RWPE1 (cell line): Measurements from ENCODE around the gene MED12L.

Experiments
- CTCF ChIA-PET: fragments of 350-600 bp; sonication (Branson Sonifier 250); formaldehyde crosslinking; extraction: SDS; loops from one replicate; lab custom pipeline; 2021; lab: Yijun Ruan, JAX
- POLR2A ChIA-PET: fragments of 400-600 bp; formaldehyde crosslinking; extraction: SDS; loops from one replicate; lab custom pipeline; 2020; ENCODE audit warnings: antibody characterized with exemption; ENCODE audit not compliant: low non-redundant PET; lab: Yijun Ruan, JAX
- DNase-seq: peaks from one replicate; pipeline ENCODE4 v3.0.0; 2012; ENCODE audit warnings: low spot score
- H3K27ac ChIP-seq: fragments of 450-650 bp; 2 replicates; pipeline ENCODE4 v1.5.1; 2017
- TF ChIP-seq, protein P1 (sequence below): fragments of 450-650 bp; conservative IDR thresholded peaks from 2 replicates; pipeline ENCODE4 v1.5.1; 2017; ENCODE audit warnings: low read depth, mild to moderate bottlenecking

MED12L gene

DNA sequence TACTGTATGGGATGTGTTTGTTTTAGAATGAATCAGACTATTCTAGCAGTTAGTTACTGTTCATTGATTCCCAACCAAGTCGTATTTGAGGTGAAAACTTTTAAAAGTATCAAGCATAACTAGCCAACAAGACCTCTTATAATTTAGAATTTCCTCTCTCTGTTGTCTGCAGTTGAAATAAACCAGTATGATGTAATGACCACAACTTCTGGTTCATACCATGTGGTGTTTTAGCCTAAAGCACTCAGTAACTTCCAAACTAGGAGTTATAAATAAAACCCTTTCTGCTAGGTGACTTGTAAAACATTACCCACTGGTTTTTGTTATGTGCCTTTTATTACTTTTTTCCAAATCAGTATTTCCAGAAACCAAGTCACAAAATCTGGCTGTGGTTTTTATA lies 318.9 kb downstream of the MED12L start:
- no peak for DNase-seq
- CTCF ChIA-PET: no interaction called here
- H3K27ac ChIP-seq: no peak overlapping the region
- TF ChIP-seq, protein P1, sequence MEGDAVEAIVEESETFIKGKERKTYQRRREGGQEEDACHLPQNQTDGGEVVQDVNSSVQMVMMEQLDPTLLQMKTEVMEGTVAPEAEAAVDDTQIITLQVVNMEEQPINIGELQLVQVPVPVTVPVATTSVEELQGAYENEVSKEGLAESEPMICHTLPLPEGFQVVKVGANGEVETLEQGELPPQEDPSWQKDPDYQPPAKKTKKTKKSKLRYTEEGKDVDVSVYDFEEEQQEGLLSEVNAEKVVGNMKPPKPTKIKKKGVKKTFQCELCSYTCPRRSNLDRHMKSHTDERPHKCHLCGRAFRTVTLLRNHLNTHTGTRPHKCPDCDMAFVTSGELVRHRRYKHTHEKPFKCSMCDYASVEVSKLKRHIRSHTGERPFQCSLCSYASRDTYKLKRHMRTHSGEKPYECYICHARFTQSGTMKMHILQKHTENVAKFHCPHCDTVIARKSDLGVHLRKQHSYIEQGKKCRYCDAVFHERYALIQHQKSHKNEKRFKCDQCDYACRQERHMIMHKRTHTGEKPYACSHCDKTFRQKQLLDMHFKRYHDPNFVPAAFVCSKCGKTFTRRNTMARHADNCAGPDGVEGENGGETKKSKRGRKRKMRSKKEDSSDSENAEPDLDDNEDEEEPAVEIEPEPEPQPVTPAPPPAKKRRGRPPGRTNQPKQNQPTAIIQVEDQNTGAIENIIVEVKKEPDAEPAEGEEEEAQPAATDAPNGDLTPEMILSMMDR: no peak
- POLR2A ChIA-PET: no interaction called here

DNA sequence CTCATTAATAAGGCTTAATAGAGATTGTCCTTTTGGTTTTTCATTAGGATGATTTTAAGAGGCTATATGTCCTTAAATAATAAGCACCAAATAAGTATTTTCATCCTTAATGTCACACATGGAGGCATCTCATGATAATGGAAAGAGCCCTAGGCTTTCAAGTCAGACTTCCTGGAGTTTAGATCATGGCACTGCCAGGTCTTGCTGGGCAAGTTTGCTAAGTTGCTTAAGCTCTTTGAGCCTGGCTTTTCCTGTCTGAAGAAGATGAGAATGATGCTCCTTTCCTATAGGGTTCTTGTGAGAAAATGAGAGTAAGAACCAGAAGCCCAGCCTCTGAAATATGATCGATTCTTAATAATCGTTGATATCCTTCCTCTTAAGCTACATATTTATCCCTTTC lies 322.5 kb downstream of the MED12L start:
- CTCF ChIA-PET: interaction anchor here (0.7 kb wide), 1 partner anchor 12 kb away, joined by 3 read pairs; no protein-coding TSS in a partner anchor
- DNase-seq: no peak
- TF ChIP-seq, protein P1: no peak
- POLR2A ChIA-PET: no interaction called here
- no peak overlapping the region for H3K27ac ChIP-seq

DNA sequence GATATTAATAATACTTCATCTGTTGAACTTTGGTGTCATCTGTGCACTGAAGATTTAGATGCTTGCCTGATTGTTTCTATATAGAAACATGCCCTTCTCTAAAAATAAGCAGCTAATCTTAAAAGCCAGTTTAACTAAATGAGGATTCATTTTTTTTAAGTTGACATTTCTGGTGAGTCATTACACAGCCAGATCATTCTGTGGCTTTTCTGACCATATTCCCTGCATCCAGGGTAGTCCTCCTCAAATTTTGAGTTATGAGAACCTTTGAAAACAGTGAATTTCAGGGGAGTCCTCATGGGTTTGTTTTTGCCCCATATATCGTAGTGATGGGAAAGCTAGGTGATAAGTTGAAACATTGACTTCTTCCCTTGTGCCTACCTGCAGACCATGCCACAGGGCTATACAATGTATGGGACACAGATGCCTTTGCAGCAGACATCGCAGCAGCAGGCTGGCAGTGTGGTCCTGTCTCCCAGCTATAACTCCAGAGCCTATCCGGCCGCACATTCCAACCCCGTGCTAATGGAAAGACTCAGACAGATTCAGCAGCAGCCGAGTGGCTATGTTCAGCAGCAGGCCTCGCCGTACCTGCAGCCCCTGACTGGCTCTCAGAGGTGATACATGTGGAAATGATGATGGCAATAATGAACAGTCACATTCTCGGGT lies 325.6 kb downstream of the MED12L start:
- no peak for DNase-seq
- POLR2A ChIA-PET: no interaction called here
- H3K27ac ChIP-seq: no peak overlapping the region
- CTCF ChIA-PET: interaction anchor here (0.6 kb wide), 1 partner anchor 476 kb away, joined by 3 read pairs; no protein-coding TSS in a partner anchor
- TF ChIP-seq, protein P1: no peak

DNA sequence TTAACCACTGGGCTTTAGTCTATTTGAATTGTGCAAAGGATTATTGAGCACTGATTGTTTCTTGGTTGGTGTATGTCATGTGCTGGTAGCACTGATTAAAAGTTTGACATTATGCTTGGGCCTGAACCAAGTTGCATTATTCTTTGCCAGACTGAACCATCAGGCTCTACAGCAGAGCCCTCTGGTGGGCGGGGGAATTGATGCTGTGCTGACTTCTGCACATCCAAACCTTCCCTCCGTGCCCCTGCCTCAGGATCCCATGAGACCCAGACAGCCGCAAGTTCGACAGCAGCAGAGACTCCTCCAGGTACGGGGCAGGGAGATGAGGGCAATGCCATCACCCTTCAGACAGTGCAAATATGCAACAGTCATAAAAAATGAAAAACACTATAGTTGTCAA lies 327.5 kb downstream of the MED12L start:
- TF ChIP-seq, protein P1: no peak
- ChIA-PET POLR2A (no interaction called here), CTCF (interaction anchor here (0.7 kb wide), 1 partner anchor 41 kb away, joined by 3 read pairs; no protein-coding TSS in a partner anchor)
- DNase-seq: no peak
- H3K27ac ChIP-seq: no peak overlapping the region

DNA sequence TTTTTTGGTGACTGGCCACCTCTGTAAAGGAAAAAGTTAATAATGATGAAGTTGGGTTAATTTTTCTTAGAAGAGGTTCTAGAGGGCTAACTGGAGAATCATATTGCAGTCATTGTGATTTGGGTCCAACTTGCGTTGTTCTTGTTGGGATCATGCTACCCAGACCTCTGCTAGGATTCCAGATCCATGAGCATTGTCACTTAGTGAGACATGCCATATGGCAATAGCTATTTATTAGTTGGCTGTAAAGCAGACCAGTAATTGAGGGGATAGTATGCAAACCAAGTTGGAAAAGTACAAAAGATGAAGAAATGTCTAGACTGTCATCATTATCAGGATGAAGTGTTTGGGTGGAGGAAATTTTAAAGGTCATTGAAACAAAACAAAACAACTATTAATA lies 329.8 kb downstream of the MED12L start:
- CTCF ChIA-PET: no interaction called here
- DNase-seq: no peak

DNA sequence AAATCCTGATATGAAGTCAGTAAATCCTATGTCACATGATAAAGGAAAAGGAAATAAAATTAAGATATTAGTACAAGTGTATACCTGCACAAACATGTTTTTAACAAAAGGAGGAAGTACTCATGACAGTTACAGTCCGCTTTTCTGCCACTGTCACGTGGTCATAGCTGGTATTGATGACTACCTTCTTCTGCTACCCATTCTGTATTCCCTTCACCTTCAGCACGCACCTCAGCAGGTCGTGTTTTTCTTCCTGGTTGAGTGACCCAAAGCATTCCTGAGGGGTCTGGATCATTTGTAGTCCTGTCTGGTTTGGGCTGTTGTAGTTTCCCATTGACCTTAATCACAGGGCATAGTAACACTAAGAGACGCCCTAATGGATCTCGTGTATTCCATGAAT lies 334.3 kb downstream of the MED12L start:
- CTCF ChIA-PET: no interaction called here

More for the DNA sequence above, 329.8 kb downstream of the MED12L start:
- H3K27ac ChIP-seq: no peak overlapping the region
- POLR2A ChIA-PET: no interaction called here
- TF ChIP-seq, protein P1: no peak

More for the DNA sequence above, 334.3 kb downstream of the MED12L start:
- POLR2A ChIA-PET: no interaction called here
- H3K27ac ChIP-seq: no peak overlapping the region
- TF ChIP-seq, protein P1: no peak
- DNase-seq: no peak
